Stomach (tissue), 4 donors: ENCODE measurements around the gene KIAA1217.

Experiments used
- CTCF ChIP-seq, 7 experiments: fragments of 450-650 bp in 4 of 7; fragments of 200-600 bp in 3 of 7; sonication (generic) in 3 of 7; IDR thresholded peaks; one replicate each; pipeline ENCODE4 v1.5.1; 2016 to 2019; ENCODE audit warnings: antibody characterized with exemption in 7 of 7, control low read depth in 2 of 7, mild to moderate bottlenecking in 1 of 7
- POLR2A ChIP-seq, 4 donors: fragments of 450-650 bp; IDR thresholded peaks; one replicate each; pipeline ENCODE4 v1.6.1; 2016; ENCODE audit warnings: antibody characterized with exemption in 4 of 4, control low read depth in 2 of 4, mild to moderate bottlenecking in 1 of 4, moderate library complexity in 1 of 4

DNA sequence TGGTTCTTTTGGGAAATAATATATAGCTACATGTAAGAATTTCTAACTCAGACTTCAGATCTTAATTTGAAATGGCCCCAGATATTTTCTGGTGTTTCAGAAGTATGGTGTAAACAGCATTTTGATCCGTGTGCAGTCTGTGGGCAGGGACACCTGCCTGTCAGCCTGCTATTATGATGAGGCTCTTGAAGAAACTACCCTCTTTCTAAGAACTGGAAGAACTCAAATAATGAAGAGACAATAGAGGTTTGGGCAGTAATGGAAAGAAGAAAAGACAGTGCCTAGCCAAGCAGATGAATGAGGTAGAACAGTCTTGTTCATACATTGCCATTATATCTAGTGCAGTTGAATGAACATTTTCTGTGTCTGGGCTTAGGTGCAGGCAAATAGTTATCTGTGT lies 258.2 kb downstream of the KIAA1217 start:
- TF ChIP-seq CTCF (IDR thresholded peaks at IDR 0.05) (no peak), POLR2A (IDR thresholded peaks at IDR 0.05) (no peak)
